Type B pancreatic cell (in vitro differentiated cells): Measurements from ENCODE around the gene AUP1. TPM values are rescaled to one million over a fixed set of nuclear protein-coding genes. Genes with fewer than 3 reads are reported as not detected.
"Not testable (repeated sequence)": the region's sequence is repeated elsewhere in the genome, so short reads cannot be mapped to it uniquely, and the experiment has no call there.

Experiments
- DNase-seq: peaks from one replicate; pipeline ENCODE4 v3.0.0; 2021; ENCODE audit warnings: mixed read lengths; ENCODE audit not compliant: unreplicated experiment; ENCODE audit errors: extremely low spot score
- H3K27ac Mint-ChIP-seq: 2 replicates; pipeline ENCODE4 v1.8.0; 2021; ENCODE audit warnings: mild to moderate bottlenecking, mixed read lengths
- H3K27me3 Mint-ChIP-seq: 2 replicates; pipeline ENCODE4 v1.8.0; 2021; ENCODE audit warnings: mixed read lengths
- H3K36me3 Mint-ChIP-seq: 2 replicates; pipeline ENCODE4 v1.8.0; 2021; ENCODE audit warnings: mixed read lengths
- H3K4me1 Mint-ChIP-seq: one replicate; pipeline ENCODE4 v1.8.0; 2021; ENCODE audit warnings: mixed read lengths; ENCODE audit not compliant: unreplicated experiment
- H3K4me3 Mint-ChIP-seq: 2 replicates; pipeline ENCODE4 v1.8.0; 2021; ENCODE audit warnings: mild to moderate bottlenecking, mixed read lengths
- H3K9me3 Mint-ChIP-seq: 2 replicates; pipeline ENCODE4 v1.8.0; 2021; ENCODE audit warnings: mixed read lengths
- total RNA-seq: library from RNA; stranded (reverse); gene quantifications from 2 replicates; pipeline ENCODE4 v1.2.1, GENCODE V29; 2021; ENCODE audit warnings: low replicate concordance
- TF ChIP-seq, protein P1 (sequence below): fragments of 200-600 bp; sonication (generic); conservative IDR thresholded peaks from 2 replicates; pipeline ENCODE4 v1.5.0; 2021; ENCODE audit warnings: antibody characterized with exemption, mild to moderate bottlenecking

The AUP1 gene
- total RNA-seq, 1 donor from 2014 or later, result 122 TPM

DNA sequence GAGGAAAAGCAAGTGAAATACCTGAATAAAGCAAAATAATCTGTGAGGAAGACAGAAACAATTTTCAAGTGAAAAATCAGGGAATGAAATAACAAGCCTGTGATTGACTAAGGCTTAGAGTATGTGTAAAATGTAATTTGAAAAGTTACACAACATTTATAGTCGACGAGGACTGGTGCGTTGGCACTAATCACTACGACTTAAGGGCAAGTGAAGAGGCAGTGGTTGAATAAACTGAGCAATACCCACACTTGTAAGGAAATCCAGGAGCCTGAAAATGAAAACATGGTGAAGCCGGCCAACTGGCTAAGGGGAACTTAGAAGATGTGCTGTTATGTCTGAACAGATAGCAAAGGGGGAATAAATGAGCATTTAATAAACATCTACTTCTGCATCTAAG is 38.4 kb upstream of the AUP1 start:
- H3K27ac Mint-ChIP-seq, result no peak overlapping the region
- H3K9me3 Mint-ChIP-seq, result no peaks in the 10 kb centered on the region
- TF ChIP-seq, protein P1, sequence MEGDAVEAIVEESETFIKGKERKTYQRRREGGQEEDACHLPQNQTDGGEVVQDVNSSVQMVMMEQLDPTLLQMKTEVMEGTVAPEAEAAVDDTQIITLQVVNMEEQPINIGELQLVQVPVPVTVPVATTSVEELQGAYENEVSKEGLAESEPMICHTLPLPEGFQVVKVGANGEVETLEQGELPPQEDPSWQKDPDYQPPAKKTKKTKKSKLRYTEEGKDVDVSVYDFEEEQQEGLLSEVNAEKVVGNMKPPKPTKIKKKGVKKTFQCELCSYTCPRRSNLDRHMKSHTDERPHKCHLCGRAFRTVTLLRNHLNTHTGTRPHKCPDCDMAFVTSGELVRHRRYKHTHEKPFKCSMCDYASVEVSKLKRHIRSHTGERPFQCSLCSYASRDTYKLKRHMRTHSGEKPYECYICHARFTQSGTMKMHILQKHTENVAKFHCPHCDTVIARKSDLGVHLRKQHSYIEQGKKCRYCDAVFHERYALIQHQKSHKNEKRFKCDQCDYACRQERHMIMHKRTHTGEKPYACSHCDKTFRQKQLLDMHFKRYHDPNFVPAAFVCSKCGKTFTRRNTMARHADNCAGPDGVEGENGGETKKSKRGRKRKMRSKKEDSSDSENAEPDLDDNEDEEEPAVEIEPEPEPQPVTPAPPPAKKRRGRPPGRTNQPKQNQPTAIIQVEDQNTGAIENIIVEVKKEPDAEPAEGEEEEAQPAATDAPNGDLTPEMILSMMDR, result no peak
- H3K27me3 Mint-ChIP-seq, result peaks cover 44% of the 10 kb centered on the region
- no peak for DNase-seq
- no peaks in the 10 kb centered on the region for H3K4me1 Mint-ChIP-seq
- H3K4me3 Mint-ChIP-seq, result no peak overlapping the region
- no peaks in the 10 kb centered on the region for H3K36me3 Mint-ChIP-seq

DNA sequence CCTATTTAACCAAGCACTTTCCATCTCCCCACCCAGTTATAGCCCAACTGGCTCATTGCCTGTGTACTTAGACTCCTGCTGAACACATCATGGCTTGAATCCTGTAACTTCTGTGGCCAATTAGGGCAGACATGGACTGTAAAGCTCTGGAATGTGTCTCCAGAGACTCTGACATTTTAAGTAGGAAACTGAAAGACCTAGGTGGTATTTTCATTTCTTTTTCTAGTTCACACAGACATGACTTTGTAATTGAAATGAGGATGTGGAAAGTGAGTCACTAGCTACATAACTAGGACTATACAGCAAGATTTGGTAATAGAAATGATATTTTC is 37.2 kb upstream of the AUP1 start:
- Mint-ChIP-seq H3K36me3 (no peaks in the 10 kb centered on the region), H3K27ac (no peak overlapping the region), H3K9me3 (no peaks in the 10 kb centered on the region), H3K27me3 (peaks cover 55% of the 10 kb centered on the region), H3K4me1 (no peaks in the 10 kb centered on the region), H3K4me3 (no peak overlapping the region)
- DNase-seq, result no peak
- TF ChIP-seq, protein P1, result no peak

DNA sequence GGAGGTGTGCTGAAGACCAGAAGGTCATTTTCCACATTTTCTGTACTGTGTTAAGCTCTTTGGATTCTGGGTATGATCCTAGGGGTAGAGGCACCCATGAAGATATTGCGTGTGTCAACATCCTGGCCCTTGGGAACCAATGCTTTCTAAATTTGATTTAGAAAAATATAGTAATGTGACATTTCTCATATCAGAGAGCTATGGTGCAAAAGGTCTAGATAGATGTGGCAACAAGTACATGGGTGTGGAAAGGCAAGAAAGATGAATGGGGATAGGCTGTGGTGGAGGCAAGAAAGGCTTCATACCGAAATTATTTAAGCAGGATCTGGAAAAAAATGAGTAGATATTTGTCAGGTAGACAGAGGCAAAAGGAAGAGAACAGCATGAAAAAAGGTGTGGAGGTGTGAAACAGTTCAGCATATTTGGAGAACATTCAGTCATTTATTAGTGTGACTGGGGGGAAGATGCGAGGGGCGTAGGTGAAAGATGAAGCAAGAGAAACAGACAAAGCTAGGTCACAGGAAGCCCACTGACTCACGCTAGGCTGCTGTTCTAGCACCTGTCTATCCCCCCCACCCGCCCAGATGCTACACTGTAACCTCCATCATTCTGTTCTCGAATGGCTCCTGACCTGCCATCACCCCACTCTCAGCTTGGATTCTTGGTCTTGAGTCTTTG is 36.7 kb upstream of the AUP1 start:
- TF ChIP-seq, protein P1, result no peak
- H3K27me3 Mint-ChIP-seq, result peaks cover 60% of the 10 kb centered on the region
- DNase-seq, result no peak
- H3K27ac Mint-ChIP-seq, result no peak overlapping the region
- H3K36me3 Mint-ChIP-seq, result no peaks in the 10 kb centered on the region
- no peaks in the 10 kb centered on the region for H3K4me1 Mint-ChIP-seq
- H3K9me3 Mint-ChIP-seq, result no peaks in the 10 kb centered on the region
- H3K4me3 Mint-ChIP-seq, result no peak overlapping the region

DNA sequence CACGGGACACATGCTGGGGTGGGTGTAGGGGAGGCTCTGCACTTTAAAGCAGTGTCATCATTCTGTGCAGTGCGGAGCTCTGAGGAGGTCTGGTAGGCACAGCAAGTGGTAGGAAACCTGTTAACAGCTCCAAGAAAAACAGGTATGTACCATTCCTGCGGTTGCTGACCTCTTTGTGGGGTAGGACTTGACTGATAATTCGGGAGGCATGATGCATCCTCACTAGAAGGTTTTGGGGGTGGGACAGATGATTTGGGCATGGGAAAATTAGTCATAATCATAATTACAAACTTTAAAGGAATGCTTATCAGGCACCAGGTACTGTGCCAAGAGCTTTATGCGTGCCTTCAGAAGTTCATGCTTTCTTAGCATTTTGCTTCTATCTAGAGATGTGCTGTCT is 34.7 kb upstream of the AUP1 start:
- no peaks in the 10 kb centered on the region for H3K4me1 Mint-ChIP-seq
- no peaks in the 10 kb centered on the region for H3K9me3 Mint-ChIP-seq
- TF ChIP-seq, protein P1, result no peak
- DNase-seq, result no peak
- H3K27ac Mint-ChIP-seq, result no peak overlapping the region
- H3K4me3 Mint-ChIP-seq, result no peak overlapping the region
- peaks cover 74% of the 10 kb centered on the region for H3K27me3 Mint-ChIP-seq
- no peaks in the 10 kb centered on the region for H3K36me3 Mint-ChIP-seq

DNA sequence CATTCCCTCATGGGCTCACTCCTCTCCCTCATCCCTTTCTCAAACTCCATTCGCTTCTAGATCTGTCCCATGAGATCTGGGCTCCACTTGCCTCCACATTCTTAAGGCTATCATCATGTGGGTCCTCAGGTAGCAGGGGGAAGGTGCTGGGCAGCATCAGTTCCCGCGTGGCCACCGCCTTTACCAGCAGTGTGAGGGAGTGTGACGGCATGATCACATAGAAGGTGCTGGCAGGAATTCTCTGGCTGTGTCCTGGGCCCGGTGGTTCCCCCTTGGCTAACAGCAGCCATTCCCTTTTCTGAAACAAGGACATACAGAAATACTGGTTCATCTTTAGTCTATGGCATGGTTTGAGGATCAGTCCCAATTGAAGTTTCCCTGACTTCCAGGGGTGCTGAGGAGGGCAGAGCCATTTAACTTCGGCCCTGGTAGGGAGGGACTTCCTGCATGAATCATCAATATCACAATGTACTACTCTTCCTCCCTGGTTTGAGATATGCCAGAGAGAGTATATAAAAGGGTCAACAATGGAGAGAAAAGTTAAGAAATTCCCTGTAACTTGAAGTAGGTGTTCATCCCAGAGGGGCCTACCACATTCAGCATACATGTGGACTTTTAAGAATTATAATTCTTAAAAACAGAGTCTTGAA is 32.7 kb upstream of the AUP1 start:
- no peak for DNase-seq
- Mint-ChIP-seq H3K4me3 (no peak overlapping the region), H3K4me1 (no peaks in the 10 kb centered on the region), H3K9me3 (no peaks in the 10 kb centered on the region), H3K27me3 (peaks cover 79% of the 10 kb centered on the region), H3K27ac (no peak overlapping the region), H3K36me3 (no peaks in the 10 kb centered on the region)
- TF ChIP-seq, protein P1, result no peak

DNA sequence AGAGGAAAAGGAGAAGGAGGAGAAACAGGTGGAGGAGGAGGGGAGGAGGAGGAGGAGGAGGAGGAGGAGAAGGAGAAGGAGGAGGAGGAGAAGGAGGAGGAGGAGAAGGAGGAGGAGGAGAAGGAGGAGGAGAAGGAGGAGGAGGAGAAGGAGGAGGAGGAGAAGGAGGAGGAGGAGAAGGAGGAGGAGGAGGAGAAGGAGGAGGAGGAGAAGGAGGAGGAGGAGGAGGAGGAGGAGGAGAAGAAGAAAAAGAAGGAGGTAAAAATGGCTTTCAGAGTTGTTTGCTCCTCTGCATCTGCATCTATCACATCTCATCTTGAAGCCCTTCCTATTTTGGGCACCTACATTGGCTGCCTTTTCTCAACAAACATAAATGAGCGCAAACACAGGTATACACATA is 31.5 kb upstream of the AUP1 start:
- H3K27ac Mint-ChIP-seq, H3K4me1 Mint-ChIP-seq, H3K4me3 Mint-ChIP-seq: not testable (repeated sequence)

More for the DNA sequence above, 31.5 kb upstream of the AUP1 start:
- H3K27me3 Mint-ChIP-seq, result peaks cover 81% of the 10 kb centered on the region
- not testable (repeated sequence) for DNase-seq, H3K36me3 Mint-ChIP-seq, H3K9me3 Mint-ChIP-seq
